HepG2 (cell line): ENCODE measurements around the gene ETV6. TPM values are rescaled to one million over a fixed set of nuclear protein-coding genes. Genes with fewer than 3 reads are reported as not detected.

Source experiments
- ATAC-seq: fragments of 200-7000 bp; cut with Tn5 transposase; 3 replicates; pipeline ENCODE4 v1.9.1; 2020; ENCODE audit warnings: mild to moderate bottlenecking, moderate library complexity
- BruUV-seq: library from RNA; stranded (reverse); fragments of 400-500 nt; replicated peaks from 2 replicates; lab custom pipeline; 2021; lab: Mats Ljungman, UMichigan
- CTCF ChIA-PET: fragments of 300-600 bp; formaldehyde crosslinking; extraction: SDS; loops from one replicate; lab custom pipeline; 2021; ENCODE audit warnings: low total read pairs, inconsistent platforms, low intra/inter-chr PET ratio; lab: Yijun Ruan, JAX
- POLR2A ChIA-PET: fragments of 350-600 bp; sonication (Branson Sonifier 250); formaldehyde crosslinking; loops from one replicate; lab custom pipeline; 2020; ENCODE audit warnings: antibody characterized with exemption, inconsistent platforms; lab: Yijun Ruan, JAX
- DNase-seq: peaks from one replicate; pipeline ENCODE4 v3.0.0-alpha.2; 2015; ENCODE audit warnings: low spot score
- FAIRE-seq: peaks from 3 replicates; lab custom pipeline; 2011; peaks lifted over from hg19 to GRCh38; lab: Jason Lieb, UNC
- H2AFZ ChIP-seq: one replicate; pipeline ENCODE4 v1.6.1; 2011; ENCODE audit warnings: low read length, inconsistent platforms
- H3K27ac ChIP-seq: fragments of 300-600 bp; 3 replicates; pipeline ENCODE4 v1.8.0; 2011; ENCODE audit warnings: mixed run types, mild to moderate bottlenecking, mixed read lengths, low read length, inconsistent platforms; ENCODE audit not compliant: insufficient read depth; ENCODE audit errors: extremely low read length
- H3K27me3 ChIP-seq, 2 experiments: fragments of 200-600 bp in 1 of 2; 2 replicates in 1 of 2; 3 replicates in 1 of 2; pipeline versions ENCODE4 v1.6.0 to v1.8.0; 2011; ENCODE audit warnings: low read length in 2 of 2, mild to moderate bottlenecking in 2 of 2, moderate library complexity in 2 of 2, inconsistent platforms in 1 of 2; ENCODE audit not compliant: insufficient read depth in 2 of 2, control insufficient read depth in 1 of 2
- H3K36me3 ChIP-seq, 2 experiments: fragments of 200-600 bp in 1 of 2; replicated peaks in 1 of 2; 2 replicates in 1 of 2; 3 replicates in 1 of 2; pipeline versions ENCODE4 v1.5.1 to v1.8.0; 2011; ENCODE audit warnings: low read length in 2 of 2, inconsistent platforms in 1 of 2; ENCODE audit not compliant: insufficient read depth in 2 of 2, control insufficient read depth in 1 of 2
- H3K4me1 ChIP-seq: 2 replicates; pipeline ENCODE4 v1.5.1; 2012; ENCODE audit warnings: low read length, inconsistent platforms; ENCODE audit not compliant: insufficient read depth
- H3K4me2 ChIP-seq: 2 replicates; pipeline ENCODE4 v1.6.0; 2011; ENCODE audit warnings: low read depth, low read length, inconsistent platforms
- H3K4me3 ChIP-seq, 3 experiments: fragments of 200-600 bp in 1 of 3; sonication (generic), shearing (Covaris generic) in 1 of 3; replicated peaks in 1 of 3; 2 replicates each; pipeline ENCODE4 v1.5.1; 2011 to 2016; ENCODE audit warnings: low read length in 3 of 3, inconsistent platforms in 2 of 3, low read depth in 2 of 3, mild to moderate bottlenecking in 2 of 3, control low read depth in 1 of 3, mixed read lengths in 1 of 3; ENCODE audit not compliant: insufficient read depth in 1 of 3
- H3K79me2 ChIP-seq: one replicate; pipeline ENCODE4 v1.6.1; 2011; ENCODE audit warnings: low read length, inconsistent platforms; ENCODE audit not compliant: insufficient read depth
- H3K9ac ChIP-seq: 2 replicates; pipeline ENCODE4 v1.6.0; 2011; ENCODE audit warnings: mild to moderate bottlenecking, low read depth, low read length, inconsistent platforms; ENCODE audit not compliant: insufficient read depth
- H3K9me3 ChIP-seq: 2 replicates; pipeline ENCODE4 v1.5.1; 2012; ENCODE audit warnings: mild to moderate bottlenecking, low read length
- H4K20me1 ChIP-seq: 2 replicates; pipeline ENCODE4 v1.6.0; 2011; ENCODE audit warnings: inconsistent platforms, mild to moderate bottlenecking, low read length, moderate library complexity; ENCODE audit not compliant: insufficient read depth
- ATRX ChIP-seq: sonication (generic); formaldehyde crosslinking; IDR thresholded peaks from 2 replicates; pipeline ENCODE4 v1.4.0; 2020; ENCODE audit warnings: missing genetic modification reagents, borderline replicate concordance
- BCLAF1 ChIP-seq: fragments of 450-650 bp; IDR thresholded peaks from 2 replicates; pipeline ENCODE4 v1.6.1; 2017; ENCODE audit warnings: mild to moderate bottlenecking
- FOXC1 ChIP-seq: sonication (generic); formaldehyde crosslinking; IDR thresholded peaks from 2 replicates; pipeline ENCODE4 v1.8.0; 2022; ENCODE audit warnings: mild to moderate bottlenecking, missing genetic modification reagents, borderline replicate concordance
- GLI4 ChIP-seq: sonication (generic); formaldehyde crosslinking; IDR thresholded peaks from 2 replicates; pipeline ENCODE4 v1.5.1; 2020; ENCODE audit warnings: missing genetic modification reagents, mild to moderate bottlenecking, moderate library complexity, borderline replicate concordance
- HNRNPUL1 ChIP-seq: fragments of 200-400 bp; formaldehyde crosslinking; IDR thresholded peaks from 2 replicates; pipeline ENCODE4 v1.6.1; 2017; ENCODE audit warnings: low read depth, mild to moderate bottlenecking, low read length, moderate library complexity
- HOXA5 ChIP-seq: sonication (generic); formaldehyde crosslinking; IDR thresholded peaks from 2 replicates; pipeline ENCODE4 v1.4.0; 2020; ENCODE audit warnings: missing genetic modification reagents
- JUN ChIP-seq: sonication (generic); formaldehyde crosslinking; IDR thresholded peaks from 2 replicates; pipeline ENCODE4 v1.4.0; 2020; ENCODE audit warnings: mild to moderate bottlenecking, missing genetic modification reagents
- MBNL3 ChIP-seq: fragments of 250-450 bp; sonication (Bioruptor Pico); conservative IDR thresholded peaks from 2 replicates; pipeline ENCODE4 v1.8.0; 2022; ENCODE audit warnings: mild to moderate bottlenecking, inconsistent platforms
- NFE2L2 ChIP-seq: fragments of 150-350 bp; IDR thresholded peaks from 2 replicates; pipeline ENCODE4 v1.6.1; 2014; ENCODE audit warnings: low read length
- RBFOX2 ChIP-seq: fragments of 200-400 bp; formaldehyde crosslinking; IDR thresholded peaks from 2 replicates; pipeline ENCODE4 v1.6.1; 2017; ENCODE audit warnings: low read depth, mild to moderate bottlenecking, low read length
- RCOR2 ChIP-seq: IDR thresholded peaks from 2 replicates; pipeline ENCODE4 v1.6.1; 2016; ENCODE audit warnings: missing biosample characterization, missing genetic modification reagents
- ZBTB21 ChIP-seq: sonication (generic); formaldehyde crosslinking; IDR thresholded peaks from 2 replicates; pipeline ENCODE4 v1.4.0; 2020; ENCODE audit warnings: missing genetic modification reagents
- ZMAT3 ChIP-seq: sonication (generic); formaldehyde crosslinking; conservative IDR thresholded peaks from 2 replicates; pipeline ENCODE4 v1.7.0; 2021; ENCODE audit warnings: missing genetic modification reagents
- ZNF678 ChIP-seq: sonication (generic); formaldehyde crosslinking; IDR thresholded peaks from 2 replicates; pipeline ENCODE4 v1.4.0; 2020; ENCODE audit warnings: mild to moderate bottlenecking, missing genetic modification reagents
- ZNF800 ChIP-seq: sonication (generic); formaldehyde crosslinking; IDR thresholded peaks from 2 replicates; pipeline ENCODE4 v1.4.0; 2020; ENCODE audit warnings: missing genetic modification reagents
- ZSCAN21 ChIP-seq: sonication (generic); formaldehyde crosslinking; IDR thresholded peaks from 2 replicates; pipeline ENCODE4 v1.8.0; 2022; ENCODE audit warnings: mild to moderate bottlenecking, missing genetic modification reagents, moderate library complexity, borderline replicate concordance
- WGBS: methylation state at CpG from one replicate; pipeline ENCODE4 v1.1.6; 2017; ENCODE audit warnings: low lambda C conversion rate; 5-methylcytosine and 5-hydroxymethylcytosine counted together
- in situ Hi-C: cut with HindIII; loops from 2 replicates; pipeline ENCODE4 v1.10.0; 2017; ENCODE audit warnings: low pct_unique_long_range_greater_than_20kb; ENCODE audit not compliant: extremely low pct_ligation_motif_present
- intact Hi-C: fragments of 100-400 bp; cut with micrococcal nuclease; formaldehyde crosslinking; loops from one replicate; pipeline ENCODE4 v1.10.0; 2022; ENCODE audit not compliant: unreplicated experiment
- polyA plus RNA-seq, 8 experiments: library from polyadenylated mRNA; depleted of rRNA in 3 of 8; stranded (reverse) in 7 of 8; unstranded in 1 of 8; fragments of >200 nt; fragmentation: Illumina TruSeq in 4 of 8; extraction: Trizol in 4 of 8; gene quantifications; 2 replicates each; pipeline versions ENCODE4 v1.2.1 to v1.2.3, GENCODE V29; 2011 to 2016; ENCODE audit warnings: low read depth in 4 of 8, missing spikeins in 1 of 8, mixed read lengths in 1 of 8; ENCODE audit not compliant: insufficient read depth in 1 of 8
- total RNA-seq, 5 experiments: library from RNA; depleted of rRNA; stranded (reverse); fragments of >200 nt; fragmentation: Illumina TruSeq; extraction: Trizol; gene quantifications; 2 replicates each; pipeline ENCODE4 v1.2.3, GENCODE V29; 2016; ENCODE audit warnings: low read depth in 1 of 5
- TF ChIP-seq, protein P1 (sequence below): sonication (generic); formaldehyde crosslinking; IDR thresholded peaks from 2 replicates; pipeline ENCODE4 v1.4.0; 2020; ENCODE audit warnings: missing genetic modification reagents
- TF ChIP-seq, protein P2 (sequence below): sonication (generic); formaldehyde crosslinking; IDR thresholded peaks from 2 replicates; pipeline ENCODE4 v1.5.0; 2020; ENCODE audit warnings: missing genetic modification reagents, mild to moderate bottlenecking, borderline replicate concordance

ETV6 gene
- total and polyA plus RNA-seq, 2 of the 13 experiments (the other 11 are each of a cell fraction or from before 2014, with no cell fraction given): 2.2 to 3.0 TPM

- POLR2A ChIA-PET: no interaction called here
- peaks cover 10% of the 10 kb centered on the region for H3K4me1 ChIP-seq
- intact Hi-C loops (no loop called here), in situ Hi-C loops (no loop called here)
- no peak for DNase-seq
- H3K9me3 ChIP-seq: peaks cover 10% of the 10 kb centered on the region
- BruUV-seq: no TSS peak
- no peak overlapping the region for H3K4me3 ChIP-seq
- H3K36me3 ChIP-seq: peaks cover 4 to 8% of the 10 kb centered on the region in 2 experiments
- H4K20me1 ChIP-seq: no peaks in the 10 kb centered on the region
- no peak for ATAC-seq
- no peak overlapping the region for H3K27ac ChIP-seq
- no peaks in the 10 kb centered on the region for H3K27me3 ChIP-seq
- WGBS: 88% methylated on average over 1 of the region's 1 CpG
- no peak overlapping the region for H3K4me2 ChIP-seq
- CTCF ChIA-PET: no interaction called here
- no peak for FAIRE-seq
- no peak overlapping the region for H3K9ac ChIP-seq
- no peaks in the 10 kb centered on the region for H3K79me2 ChIP-seq
- TF ChIP-seq MBNL3 (no peak), ZMAT3 (CRISPR knock-in tag) (no peak), ZNF678 (CRISPR knock-in tag) (no peak), ZSCAN21 (CRISPR knock-in tag) (no peak), GLI4 (CRISPR knock-in tag) (no peak), BCLAF1 (no peak), JUN (CRISPR knock-in tag) (no peak), ZNF800 (no peak), ZBTB21 (no peak), ATRX (CRISPR knock-in tag) (no peak), RCOR2 (no peak), FOXC1 (no peak), HOXA5 (CRISPR knock-in tag) (no peak), HNRNPUL1 (no peak), NFE2L2 (no peak), RBFOX2 (no peak)
- TF ChIP-seq, protein P1, sequence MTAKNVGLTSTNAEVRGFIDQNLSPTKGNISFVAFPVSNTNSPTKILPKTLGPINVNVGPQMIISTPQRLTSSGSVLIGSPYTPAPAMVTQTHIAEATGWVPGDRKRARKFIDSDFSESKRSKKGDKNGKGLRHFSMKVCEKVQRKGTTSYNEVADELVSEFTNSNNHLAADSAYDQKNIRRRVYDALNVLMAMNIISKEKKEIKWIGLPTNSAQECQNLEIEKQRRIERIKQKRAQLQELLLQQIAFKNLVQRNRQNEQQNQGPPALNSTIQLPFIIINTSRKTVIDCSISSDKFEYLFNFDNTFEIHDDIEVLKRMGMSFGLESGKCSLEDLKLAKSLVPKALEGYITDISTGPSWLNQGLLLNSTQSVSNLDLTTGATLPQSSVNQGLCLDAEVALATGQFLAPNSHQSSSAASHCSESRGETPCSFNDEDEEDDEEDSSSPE (CRISPR knock-in tag): no peak
- TF ChIP-seq, protein P2, sequence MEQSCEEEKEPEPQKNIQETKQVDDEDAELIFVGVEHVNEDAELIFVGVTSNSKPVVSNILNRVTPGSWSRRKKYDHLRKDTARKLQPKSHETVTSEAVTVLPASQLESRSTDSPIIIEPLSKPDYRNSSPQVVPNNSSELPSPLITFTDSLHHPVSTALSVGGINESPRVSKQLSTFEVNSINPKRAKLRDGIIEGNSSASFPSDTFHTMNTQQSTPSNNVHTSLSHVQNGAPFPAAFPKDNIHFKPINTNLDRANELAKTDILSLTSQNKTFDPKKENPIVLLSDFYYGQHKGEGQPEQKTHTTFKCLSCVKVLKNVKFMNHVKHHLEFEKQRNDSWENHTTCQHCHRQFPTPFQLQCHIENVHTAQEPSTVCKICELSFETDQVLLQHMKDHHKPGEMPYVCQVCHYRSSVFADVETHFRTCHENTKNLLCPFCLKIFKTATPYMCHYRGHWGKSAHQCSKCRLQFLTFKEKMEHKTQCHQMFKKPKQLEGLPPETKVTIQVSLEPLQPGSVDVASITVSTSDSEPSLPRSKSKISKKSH (CRISPR knock-in tag): no peak
- H2AFZ ChIP-seq: no peak overlapping the region
These were observed 218.6 kb downstream of the ETV6 start for GRCh38 chr12:11868027-11868426.
